Muscle layer of colon (tissue), 2 donors: ENCODE data around the gene DNMT3A.

Source experiments
- H3K27ac ChIP-seq: one replicate; pipeline ENCODE4 v1.7.0; 2013; ENCODE audit warnings: low read depth, mild to moderate bottlenecking, low read length, moderate library complexity
- H3K27me3 ChIP-seq, 2 donors: one replicate each; pipeline ENCODE4 v1.7.0; 2013; ENCODE audit warnings: low read length in 2 of 2, mild to moderate bottlenecking in 2 of 2; ENCODE audit not compliant: insufficient read depth in 2 of 2, control insufficient read depth in 1 of 2
- H3K36me3 ChIP-seq: one replicate; pipeline ENCODE4 v1.7.0; 2013; ENCODE audit warnings: mild to moderate bottlenecking, low read length; ENCODE audit not compliant: insufficient read depth
- H3K4me1 ChIP-seq: one replicate; pipeline ENCODE4 v1.7.0; 2013; ENCODE audit warnings: mild to moderate bottlenecking, low read length; ENCODE audit not compliant: insufficient read depth
- H3K4me3 ChIP-seq, 2 donors: one replicate each; pipeline ENCODE4 v1.7.0; 2013; ENCODE audit warnings: low read length in 2 of 2, low read depth in 1 of 2, mild to moderate bottlenecking in 1 of 2, moderate library complexity in 1 of 2
- H3K9ac ChIP-seq: one replicate; pipeline ENCODE4 v1.7.0; 2013; ENCODE audit warnings: low read length
- H3K9me3 ChIP-seq: one replicate; pipeline ENCODE4 v1.7.0; 2013; ENCODE audit warnings: mild to moderate bottlenecking, low read length
- donor health status: abdominal sarcoma.
- donor health status: Adenocarcinoma of cecum.

DNMT3A gene

GRCh38 chr2:25340181-25340921, 1.4 kb downstream of the DNMT3A start:
- Histone ChIP-seq H3K36me3 (no peaks in the 10 kb centered on the region), H3K4me1 (peaks cover 49% of the 10 kb centered on the region)

GRCh38 chr2:25339791-25340180, 1.9 kb downstream of the DNMT3A start:
- Histone ChIP-seq H3K9ac (peak overlapping the region; percentile 31), H3K27ac (peak overlapping the region; percentile 88), H3K9me3 (no peaks in the 10 kb centered on the region), H3K36me3 (no peaks in the 10 kb centered on the region), H3K27me3 (no peaks in the 10 kb centered on the region), H3K4me3 (peak overlapping the region; percentile 50 to 83), H3K4me1 (peaks cover 49% of the 10 kb centered on the region)

More at GRCh38 chr2:25340181-25340921, 1.4 kb downstream of the DNMT3A start:
- Histone ChIP-seq H3K4me3 (peak overlapping the region; percentile 50 to 83), H3K27ac (peak overlapping the region; percentile 88), H3K9ac (no peak overlapping the region), H3K27me3 (no peaks in the 10 kb centered on the region), H3K9me3 (no peaks in the 10 kb centered on the region)

- peak overlapping the region; percentile 39 to 50 for H3K4me3 ChIP-seq
- peaks cover 50% of the 10 kb centered on the region for H3K4me1 ChIP-seq
- peak overlapping the region; percentile 31 for H3K9ac ChIP-seq
- no peaks in the 10 kb centered on the region for H3K27me3 ChIP-seq
- H3K36me3 ChIP-seq, result no peaks in the 10 kb centered on the region
- H3K9me3 ChIP-seq, result no peaks in the 10 kb centered on the region
- H3K27ac ChIP-seq, result peak overlapping the region; percentile 88
Measured at GRCh38 chr2:25339211-25339674, 2.5 kb downstream of the DNMT3A start.

- H3K27ac ChIP-seq, result peak overlapping the region; percentile 88
Measured at GRCh38 chr2:25338401-25338800, 3.3 kb downstream of the DNMT3A start.

GRCh38 chr2:25337891-25338290, 3.8 kb downstream of the DNMT3A start:
- no peaks in the 10 kb centered on the region for H3K9me3 ChIP-seq
- no peaks in the 10 kb centered on the region for H3K36me3 ChIP-seq
- no peaks in the 10 kb centered on the region for H3K27me3 ChIP-seq
- no peak overlapping the region for H3K4me3 ChIP-seq
- H3K9ac ChIP-seq, result no peak overlapping the region
- no peak overlapping the region for H3K27ac ChIP-seq
- H3K4me1 ChIP-seq, result peaks cover 57% of the 10 kb centered on the region

More at GRCh38 chr2:25338401-25338800, 3.3 kb downstream of the DNMT3A start:
- Histone ChIP-seq H3K36me3 (no peaks in the 10 kb centered on the region), H3K9me3 (no peaks in the 10 kb centered on the region), H3K27me3 (no peaks in the 10 kb centered on the region), H3K4me3 (peak overlapping the region in 1 of 2 donors; percentile 11), H3K4me1 (peaks cover 56% of the 10 kb centered on the region), H3K9ac (no peak overlapping the region)

GRCh38 chr2:25337276-25337675, 4.4 kb downstream of the DNMT3A start:
- no peaks in the 10 kb centered on the region for H3K9me3 ChIP-seq
- H3K27me3 ChIP-seq, result no peaks in the 10 kb centered on the region
- no peak overlapping the region for H3K9ac ChIP-seq
- H3K36me3 ChIP-seq, result no peaks in the 10 kb centered on the region
- no peak overlapping the region for H3K27ac ChIP-seq
- no peak overlapping the region for H3K4me3 ChIP-seq
- peaks cover 59% of the 10 kb centered on the region for H3K4me1 ChIP-seq

GRCh38 chr2:25336383-25336841, 5.3 kb downstream of the DNMT3A start:
- no peak overlapping the region for H3K4me3 ChIP-seq
- H3K9me3 ChIP-seq, result no peaks in the 10 kb centered on the region
- H3K9ac ChIP-seq, result no peak overlapping the region
- peaks cover 64% of the 10 kb centered on the region for H3K4me1 ChIP-seq
- no peaks in the 10 kb centered on the region for H3K36me3 ChIP-seq
- peak overlapping the region; percentile 19 for H3K27ac ChIP-seq
- no peaks in the 10 kb centered on the region for H3K27me3 ChIP-seq

- Histone ChIP-seq H3K4me3 (no peak overlapping the region), H3K27ac (no peak overlapping the region), H3K9ac (no peak overlapping the region), H3K36me3 (no peaks in the 10 kb centered on the region), H3K9me3 (no peaks in the 10 kb centered on the region), H3K4me1 (peaks cover 68% of the 10 kb centered on the region), H3K27me3 (no peaks in the 10 kb centered on the region)
Measured at GRCh38 chr2:25335971-25336370, 5.8 kb downstream of the DNMT3A start.

- no peak overlapping the region for H3K9ac ChIP-seq
- H3K36me3 ChIP-seq, result no peaks in the 10 kb centered on the region
- H3K4me3 ChIP-seq, result no peak overlapping the region
- peaks cover 75% of the 10 kb centered on the region for H3K4me1 ChIP-seq
- no peak overlapping the region for H3K27ac ChIP-seq
- H3K27me3 ChIP-seq, result no peaks in the 10 kb centered on the region
- no peaks in the 10 kb centered on the region for H3K9me3 ChIP-seq
Measured at GRCh38 chr2:25335204-25335603, 6.5 kb downstream of the DNMT3A start.

- Histone ChIP-seq H3K27me3 (no peaks in the 10 kb centered on the region), H3K27ac (no peak overlapping the region), H3K9ac (no peak overlapping the region), H3K9me3 (no peaks in the 10 kb centered on the region), H3K4me1 (peaks cover 78% of the 10 kb centered on the region), H3K36me3 (no peaks in the 10 kb centered on the region), H3K4me3 (no peak overlapping the region)
Measured at GRCh38 chr2:25334482-25334881, 7.2 kb downstream of the DNMT3A start.

- no peaks in the 10 kb centered on the region for H3K36me3 ChIP-seq
- no peak overlapping the region for H3K9ac ChIP-seq
- no peak overlapping the region for H3K4me3 ChIP-seq
- H3K9me3 ChIP-seq, result no peaks in the 10 kb centered on the region
- peaks cover 75% of the 10 kb centered on the region for H3K4me1 ChIP-seq
- H3K27ac ChIP-seq, result no peak overlapping the region
- H3K27me3 ChIP-seq, result no peaks in the 10 kb centered on the region
Measured at GRCh38 chr2:25333981-25334380, 7.7 kb downstream of the DNMT3A start.

GRCh38 chr2:25332571-25332970, 9.2 kb downstream of the DNMT3A start:
- no peak overlapping the region for H3K9ac ChIP-seq
- H3K27ac ChIP-seq, result peak overlapping the region; percentile 10
- no peaks in the 10 kb centered on the region for H3K9me3 ChIP-seq
- H3K4me3 ChIP-seq, result no peak overlapping the region
- H3K4me1 ChIP-seq, result peaks cover 75% of the 10 kb centered on the region
- no peaks in the 10 kb centered on the region for H3K36me3 ChIP-seq
- H3K27me3 ChIP-seq, result no peaks in the 10 kb centered on the region
